MM.1S (cell line): ENCODE measurements around the gene HOXA11.

Experiments used
- EZH2 ChIP-seq: fragments of 300-600 bp; sonication (generic); optimal IDR thresholded peaks from 2 replicates; pipeline ENCODE3; 2017; ENCODE audit warnings: low read depth, mild to moderate bottlenecking, antibody characterized with exemption, low read length, mixed read lengths
- TF ChIP-seq, protein P1 (sequence below): fragments of 300-600 bp; sonication (generic); IDR thresholded peaks from 2 replicates; pipeline ENCODE4 v1.5.1; 2016; ENCODE audit warnings: antibody characterized with exemption, low read length, mixed read lengths

DNA sequence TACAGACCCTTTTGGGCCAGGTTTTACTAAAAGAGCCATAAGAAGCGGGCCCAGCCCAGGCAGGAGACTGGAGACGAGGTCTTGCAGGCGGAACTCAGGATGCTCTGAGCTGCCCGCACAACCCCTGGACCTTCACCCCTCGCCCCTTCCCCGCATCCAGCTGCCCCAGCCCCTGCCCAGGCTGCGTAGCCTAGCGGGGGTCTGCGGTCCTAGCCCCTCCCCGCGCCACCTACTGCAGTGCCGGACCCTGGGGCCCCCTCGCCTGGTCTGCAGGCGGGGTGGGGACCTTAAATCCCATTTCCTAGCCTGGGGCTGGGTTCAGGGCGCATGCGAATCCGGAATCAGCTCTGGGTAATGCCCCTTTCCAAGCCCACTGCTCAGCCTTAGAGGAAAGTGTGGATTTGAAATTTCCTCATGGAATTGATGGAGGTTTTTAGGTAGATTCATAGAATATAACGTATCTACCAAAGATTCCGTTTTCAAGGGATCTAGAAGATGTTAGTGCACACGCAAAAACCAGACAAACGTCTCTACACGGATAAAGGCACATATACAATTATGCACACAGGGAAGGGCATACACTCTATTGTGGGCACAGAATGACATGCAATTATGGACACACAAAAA lies 32.1 kb downstream of the HOXA11 start:
- TF ChIP-seq, protein P1, sequence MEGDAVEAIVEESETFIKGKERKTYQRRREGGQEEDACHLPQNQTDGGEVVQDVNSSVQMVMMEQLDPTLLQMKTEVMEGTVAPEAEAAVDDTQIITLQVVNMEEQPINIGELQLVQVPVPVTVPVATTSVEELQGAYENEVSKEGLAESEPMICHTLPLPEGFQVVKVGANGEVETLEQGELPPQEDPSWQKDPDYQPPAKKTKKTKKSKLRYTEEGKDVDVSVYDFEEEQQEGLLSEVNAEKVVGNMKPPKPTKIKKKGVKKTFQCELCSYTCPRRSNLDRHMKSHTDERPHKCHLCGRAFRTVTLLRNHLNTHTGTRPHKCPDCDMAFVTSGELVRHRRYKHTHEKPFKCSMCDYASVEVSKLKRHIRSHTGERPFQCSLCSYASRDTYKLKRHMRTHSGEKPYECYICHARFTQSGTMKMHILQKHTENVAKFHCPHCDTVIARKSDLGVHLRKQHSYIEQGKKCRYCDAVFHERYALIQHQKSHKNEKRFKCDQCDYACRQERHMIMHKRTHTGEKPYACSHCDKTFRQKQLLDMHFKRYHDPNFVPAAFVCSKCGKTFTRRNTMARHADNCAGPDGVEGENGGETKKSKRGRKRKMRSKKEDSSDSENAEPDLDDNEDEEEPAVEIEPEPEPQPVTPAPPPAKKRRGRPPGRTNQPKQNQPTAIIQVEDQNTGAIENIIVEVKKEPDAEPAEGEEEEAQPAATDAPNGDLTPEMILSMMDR = no peak
- no peak for TF ChIP-seq EZH2
